Gastroesophageal sphincter (tissue), 4 donors: Measurements from ENCODE around the gene CASP8. TPM values are rescaled to one million over a fixed set of nuclear protein-coding genes. Genes with fewer than 3 reads are reported as not detected.

Source experiments
- ATAC-seq: fragments of 150-250 bp; one replicate; pipeline ENCODE4 v1.9.1; 2016; ENCODE audit warnings: mild to moderate bottlenecking, moderate library complexity
- H3K27ac ChIP-seq, 4 donors: fragments of 200-600 bp; sonication (generic) in 3 of 4; 1 replicate in 3 of 4; 2 replicates in 1 of 4; pipeline ENCODE4 v1.5.1; 2016 to 2019
- H3K27me3 ChIP-seq: fragments of 200-600 bp; sonication (generic); one replicate; pipeline ENCODE4 v1.5.1; 2019
- H3K36me3 ChIP-seq, 2 donors: fragments of 200-600 bp; sonication (generic); one replicate each; pipeline ENCODE4 v1.5.1; 2019; ENCODE audit warnings: control low read depth in 1 of 2
- H3K4me1 ChIP-seq, 3 donors: fragments of 200-600 bp; sonication (generic); 1 replicate in 2 of 3; 2 replicates in 1 of 3; pipeline ENCODE4 v1.5.1; 2016 to 2019; ENCODE audit warnings: control low read depth in 2 of 3
- H3K4me3 ChIP-seq, 2 donors: fragments of 200-600 bp; sonication (generic); one replicate each; pipeline ENCODE4 v1.5.1; 2019; ENCODE audit warnings: mild to moderate bottlenecking in 1 of 2, moderate library complexity in 1 of 2
- H3K9me3 ChIP-seq, 3 donors: fragments of 200-600 bp; sonication (generic); one replicate each; pipeline ENCODE4 v1.5.1; 2017 to 2019; ENCODE audit warnings: control low read depth in 2 of 3
- CTCF ChIP-seq, 4 experiments: fragments of 200-600 bp in 2 of 4; fragments of 450-650 bp in 2 of 4; sonication (generic) in 1 of 4; IDR thresholded peaks; one replicate each; pipeline ENCODE4 v1.5.1; 2017 to 2019; ENCODE audit warnings: antibody characterized with exemption in 4 of 4, mild to moderate bottlenecking in 2 of 4, moderate library complexity in 2 of 4
- EP300 ChIP-seq: sonication (generic); formaldehyde crosslinking; IDR thresholded peaks from one replicate; pipeline ENCODE4 v1.6.1; 2017; ENCODE audit warnings: antibody characterized with exemption, mild to moderate bottlenecking
- POLR2A ChIP-seq, 2 donors: fragments of 450-650 bp; IDR thresholded peaks; one replicate each; pipeline ENCODE4 v1.6.1; 2017; ENCODE audit warnings: antibody characterized with exemption in 2 of 2, mild to moderate bottlenecking in 2 of 2, moderate library complexity in 1 of 2
- POLR2AphosphoS5 ChIP-seq: sonication (generic); formaldehyde crosslinking; IDR thresholded peaks from one replicate; pipeline ENCODE4 v1.6.1; 2017; ENCODE audit warnings: antibody characterized with exemption
- WGBS, 2 donors: methylation state at CpG; one replicate each; pipeline ENCODE4 v1.1.5; 2018; ENCODE audit warnings: low coverage in 1 of 2; 5-methylcytosine and 5-hydroxymethylcytosine counted together
- total RNA-seq, 4 donors: library from RNA; depleted of rRNA; stranded (reverse); fragments of >200 nt; gene quantifications; one replicate each; pipeline ENCODE4 v1.1.0, GENCODE V29; 2016

CASP8 gene
- total RNA-seq, 4 donors from 2014 or later = 6.4 to 12.3 (median 10.0) TPM

- Histone ChIP-seq H3K4me3 (no peak overlapping the region), H3K4me1 (no peaks in the 10 kb centered on the region), H3K27me3 (no peaks in the 10 kb centered on the region), H3K9me3 (no peaks in the 10 kb centered on the region), H3K36me3 (peaks cover 0 to 11% of the 10 kb centered on the region in 2 donors), H3K27ac (peak overlapping the region in 1 of 4 donors; percentile 35)
- ATAC-seq = no peak
- WGBS, 2 donors = 64 to 78% methylated on average over 3 to 4 of the region's 5 CpGs
- TF ChIP-seq EP300 = no peak
- no peak for TF ChIP-seq POLR2A (IDR thresholded peaks at IDR 0.05)
- no peak for TF ChIP-seq POLR2AphosphoS5
- TF ChIP-seq CTCF (IDR thresholded peaks at IDR 0.05) = no peak
These were observed 40.8 kb upstream of the CASP8 start for GRCh38 chr2:201219328-201220096.

- ATAC-seq = no peak
- TF ChIP-seq CTCF (IDR thresholded peaks at IDR 0.05) (no peak), POLR2A (IDR thresholded peaks at IDR 0.05) (no peak), EP300 (no peak), POLR2AphosphoS5 (no peak)
- 43 to 62% methylated on average over 3 to 4 of the region's 4 CpGs for WGBS, 2 donors
These were observed 40.2 kb upstream of the CASP8 start for GRCh38 chr2:201220102-201220570.

GRCh38 chr2:201223089-201224073 lies 37.0 kb upstream of the CASP8 start:
- Histone ChIP-seq H3K4me3 (no peak overlapping the region), H3K9me3 (no peaks in the 10 kb centered on the region), H3K36me3 (peaks cover 0 to 2% of the 10 kb centered on the region in 2 donors), H3K27ac (no peak overlapping the region), H3K27me3 (no peaks in the 10 kb centered on the region), H3K4me1 (no peaks in the 10 kb centered on the region)
- ATAC-seq = no peak
- 68 to 71% methylated on average over 5 to 8 of the region's 8 CpGs for WGBS, 2 donors
- TF ChIP-seq CTCF (IDR thresholded peaks at IDR 0.05) = no peak
- TF ChIP-seq EP300 = no peak
- no peak for TF ChIP-seq POLR2AphosphoS5
- no peak for TF ChIP-seq POLR2A (IDR thresholded peaks at IDR 0.05)

More at GRCh38 chr2:201220102-201220570, 40.2 kb upstream of the CASP8 start:
- Histone ChIP-seq H3K36me3 (peaks cover 0 to 11% of the 10 kb centered on the region in 2 donors), H3K4me3 (no peak overlapping the region), H3K9me3 (no peaks in the 10 kb centered on the region), H3K27me3 (no peaks in the 10 kb centered on the region), H3K4me1 (no peaks in the 10 kb centered on the region), H3K27ac (no peak overlapping the region)

- H3K27ac ChIP-seq = no peak overlapping the region
These were observed 31.9 kb upstream of the CASP8 start for GRCh38 chr2:201228271-201228911.

More at GRCh38 chr2:201228271-201228911, 31.9 kb upstream of the CASP8 start:
- no peak overlapping the region for H3K4me3 ChIP-seq
- H3K4me1 ChIP-seq = peaks cover 0 to 12% (median 4%) of the 10 kb centered on the region in 3 donors
- no peaks in the 10 kb centered on the region for H3K9me3 ChIP-seq
- TF ChIP-seq POLR2AphosphoS5 (no peak), CTCF (IDR thresholded peaks at IDR 0.05) (no peak), POLR2A (IDR thresholded peaks at IDR 0.05) (no peak), EP300 (no peak)
- no peaks in the 10 kb centered on the region for H3K27me3 ChIP-seq
- no peak for ATAC-seq
- WGBS, 2 donors = 78 to 90% methylated on average over 2 to 3 of the region's 3 CpGs
- H3K36me3 ChIP-seq = no peaks in the 10 kb centered on the region
